ENCODE measurements around the gene PRPSAP1.

The PRPSAP1 gene

DNA sequence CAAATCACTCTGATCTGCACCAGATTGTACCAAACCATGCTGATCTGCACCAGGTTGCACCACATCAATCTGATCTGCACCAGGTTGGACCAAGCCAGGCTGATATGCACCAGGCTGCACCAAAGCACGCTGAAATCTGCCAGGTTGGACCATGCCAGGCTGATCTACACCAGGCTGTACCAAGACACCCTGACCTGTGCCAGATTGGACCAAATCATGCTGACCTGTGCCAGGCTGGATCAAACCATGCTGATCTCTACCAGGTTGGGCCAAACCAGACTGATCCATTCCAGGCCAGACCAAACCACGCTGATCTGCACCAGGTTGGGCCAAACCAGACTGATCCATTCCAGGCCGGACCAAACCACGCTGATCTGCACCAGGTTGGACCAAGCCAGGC is 61.1 kb downstream of the PRPSAP1 start:
- no peak for DNase-seq (ENCODE audit: low read depth)
- no peak overlapping the region for H3K4me3 ChIP-seq (ENCODE audit: low read depth, low read length)
- TF ChIP-seq, protein P1, sequence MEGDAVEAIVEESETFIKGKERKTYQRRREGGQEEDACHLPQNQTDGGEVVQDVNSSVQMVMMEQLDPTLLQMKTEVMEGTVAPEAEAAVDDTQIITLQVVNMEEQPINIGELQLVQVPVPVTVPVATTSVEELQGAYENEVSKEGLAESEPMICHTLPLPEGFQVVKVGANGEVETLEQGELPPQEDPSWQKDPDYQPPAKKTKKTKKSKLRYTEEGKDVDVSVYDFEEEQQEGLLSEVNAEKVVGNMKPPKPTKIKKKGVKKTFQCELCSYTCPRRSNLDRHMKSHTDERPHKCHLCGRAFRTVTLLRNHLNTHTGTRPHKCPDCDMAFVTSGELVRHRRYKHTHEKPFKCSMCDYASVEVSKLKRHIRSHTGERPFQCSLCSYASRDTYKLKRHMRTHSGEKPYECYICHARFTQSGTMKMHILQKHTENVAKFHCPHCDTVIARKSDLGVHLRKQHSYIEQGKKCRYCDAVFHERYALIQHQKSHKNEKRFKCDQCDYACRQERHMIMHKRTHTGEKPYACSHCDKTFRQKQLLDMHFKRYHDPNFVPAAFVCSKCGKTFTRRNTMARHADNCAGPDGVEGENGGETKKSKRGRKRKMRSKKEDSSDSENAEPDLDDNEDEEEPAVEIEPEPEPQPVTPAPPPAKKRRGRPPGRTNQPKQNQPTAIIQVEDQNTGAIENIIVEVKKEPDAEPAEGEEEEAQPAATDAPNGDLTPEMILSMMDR (conservative IDR thresholded peaks at IDR 0.05; ENCODE audit: low read depth, low read length): no peak

DNA sequence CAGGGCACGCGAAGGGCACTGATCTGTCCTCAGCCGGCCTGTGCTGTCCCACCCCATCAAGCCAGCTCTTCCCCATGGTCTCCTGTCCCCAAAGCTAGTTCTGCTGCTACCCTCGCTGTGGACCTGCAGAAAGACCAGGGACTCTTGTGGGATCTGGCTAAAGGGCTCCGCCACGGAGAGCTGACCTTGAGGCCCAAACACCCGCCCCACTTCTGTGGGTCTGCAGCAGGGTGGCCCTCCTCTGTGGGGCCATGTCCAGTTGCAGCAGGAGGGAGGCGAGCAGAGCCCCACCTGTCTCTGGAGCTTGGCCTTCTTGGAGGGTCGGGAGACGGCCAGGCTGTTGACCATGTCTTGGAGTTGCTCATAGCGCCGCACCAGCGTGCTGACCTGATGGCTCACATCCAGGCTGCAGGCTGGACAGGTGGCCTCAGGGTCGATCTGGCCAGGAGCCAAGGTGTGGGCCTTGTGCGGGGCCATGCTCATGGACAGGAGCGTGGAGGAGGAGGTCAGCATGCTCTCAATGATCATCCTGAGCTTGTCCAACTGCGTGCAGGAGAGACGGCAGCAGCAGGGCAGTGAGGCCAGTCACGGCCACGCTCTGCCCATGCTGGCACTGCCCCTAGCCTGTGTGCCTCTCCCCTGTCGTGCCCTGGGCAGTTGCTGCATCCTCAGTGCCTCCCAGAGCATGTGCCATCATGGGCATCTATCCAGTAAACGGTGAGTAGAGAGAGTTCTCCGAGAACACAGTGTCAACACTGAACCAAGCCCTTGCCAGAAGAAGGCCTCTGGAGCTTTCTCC is 71.9 kb downstream of the PRPSAP1 start:
- H3K4me3 ChIP-seq (ENCODE audit: low read depth, low read length): no peak overlapping the region
- no peak for DNase-seq (ENCODE audit: low read depth)
- TF ChIP-seq, protein P1 (conservative IDR thresholded peaks at IDR 0.05; ENCODE audit: low read depth, low read length): no peak

DNA sequence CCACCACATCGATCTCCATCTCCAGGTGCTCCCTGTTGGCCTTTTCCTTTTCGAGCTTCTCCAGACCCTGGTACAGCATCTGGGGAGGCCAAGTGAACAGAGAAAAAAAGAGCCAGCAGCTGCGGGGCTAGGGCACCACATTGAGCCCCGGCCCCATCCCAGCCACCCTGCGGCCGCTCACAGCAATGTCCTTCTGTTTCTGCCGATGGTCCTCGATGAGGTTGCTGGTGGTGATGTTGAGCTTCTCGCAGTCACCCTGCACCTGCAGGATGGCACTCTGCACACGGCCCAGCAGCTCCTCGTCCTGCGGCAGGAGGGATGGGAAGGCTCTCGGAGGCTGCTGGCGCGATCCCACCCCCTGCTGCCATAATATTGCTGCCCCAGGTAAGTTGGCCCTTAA is 73.1 kb downstream of the PRPSAP1 start:
- no peak overlapping the region for H3K4me3 ChIP-seq (ENCODE audit: low read depth, low read length)
- DNase-seq (ENCODE audit: low read depth): no peak
- TF ChIP-seq, protein P1 (conservative IDR thresholded peaks at IDR 0.05; ENCODE audit: low read depth, low read length): no peak

DNA sequence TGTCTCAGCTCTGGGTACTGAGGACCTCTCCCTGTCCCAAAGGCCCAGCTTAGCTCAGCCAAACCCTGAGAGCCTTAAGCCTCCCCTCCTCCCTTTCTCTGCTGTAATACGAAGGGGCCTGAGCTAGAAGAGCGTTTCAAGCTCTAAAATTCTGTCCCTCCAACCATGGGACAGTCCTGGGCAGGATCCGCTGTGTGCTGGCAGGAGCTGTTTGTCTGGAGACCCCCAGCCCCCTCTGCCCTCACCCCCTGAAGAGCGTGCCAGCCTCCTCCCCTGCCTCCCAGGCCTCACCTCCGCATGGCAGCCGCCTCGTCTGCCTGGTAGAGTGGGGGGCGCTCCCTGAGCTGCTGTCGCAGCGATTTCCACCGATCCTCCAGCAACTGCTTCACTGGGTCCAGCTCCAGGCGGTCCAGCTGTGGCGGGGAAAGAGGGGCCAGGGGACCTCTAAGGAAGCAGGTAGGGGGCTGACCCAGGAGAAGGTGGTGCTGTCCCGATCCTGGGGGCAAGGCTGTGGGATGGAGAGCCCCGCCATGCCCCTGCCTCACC is 73.9 kb downstream of the PRPSAP1 start:
- TF ChIP-seq, protein P1 (conservative IDR thresholded peaks at IDR 0.05; ENCODE audit: low read depth, low read length): no peak
- DNase-seq (ENCODE audit: low read depth): no peak
- H3K4me3 ChIP-seq (ENCODE audit: low read depth, low read length): no peak overlapping the region

DNA sequence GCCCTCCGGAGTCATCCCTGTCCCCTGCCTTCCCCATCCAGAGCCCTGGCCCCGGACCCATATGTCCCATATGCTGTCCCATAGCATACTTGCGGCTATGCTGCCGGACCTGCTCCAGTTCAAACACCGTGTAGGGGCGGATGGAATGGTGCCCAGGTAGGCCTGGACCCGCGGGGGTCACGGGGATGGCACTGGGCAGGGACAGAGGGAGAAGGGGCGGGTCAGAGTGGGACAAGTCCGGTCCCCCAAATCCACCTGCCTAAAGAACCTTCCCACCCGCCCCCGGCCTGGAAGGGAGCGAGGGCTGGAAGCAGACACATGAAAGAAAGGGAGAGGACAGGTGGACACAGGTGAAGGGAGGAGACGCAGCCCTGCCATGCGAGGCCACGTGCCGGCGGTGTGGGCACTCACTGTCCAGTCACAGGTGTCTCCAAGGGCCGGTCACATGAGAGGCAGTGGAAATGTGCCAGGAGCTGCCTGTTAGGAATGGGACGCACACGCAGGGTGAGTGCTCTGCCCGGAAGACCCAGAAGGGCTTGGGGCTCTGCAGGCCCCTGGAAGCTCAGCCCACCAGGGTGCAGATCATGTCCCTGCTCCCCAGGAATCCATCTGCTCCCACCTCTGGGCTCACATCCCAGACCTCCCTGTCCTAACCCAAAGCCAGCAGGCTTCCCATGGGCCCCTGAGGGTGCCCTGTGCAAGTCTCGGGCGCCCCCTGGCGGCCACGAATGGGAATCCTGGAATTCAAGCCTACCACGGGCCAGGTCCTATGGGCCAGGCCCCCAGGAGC is 74.6 kb downstream of the PRPSAP1 start:
- peak; percentile 81 for DNase-seq (ENCODE audit: low read depth)
- no peak overlapping the region for H3K4me3 ChIP-seq (ENCODE audit: low read depth, low read length)
- TF ChIP-seq, protein P1 (conservative IDR thresholded peaks at IDR 0.05; ENCODE audit: low read depth, low read length): peak; percentile 96

DNA sequence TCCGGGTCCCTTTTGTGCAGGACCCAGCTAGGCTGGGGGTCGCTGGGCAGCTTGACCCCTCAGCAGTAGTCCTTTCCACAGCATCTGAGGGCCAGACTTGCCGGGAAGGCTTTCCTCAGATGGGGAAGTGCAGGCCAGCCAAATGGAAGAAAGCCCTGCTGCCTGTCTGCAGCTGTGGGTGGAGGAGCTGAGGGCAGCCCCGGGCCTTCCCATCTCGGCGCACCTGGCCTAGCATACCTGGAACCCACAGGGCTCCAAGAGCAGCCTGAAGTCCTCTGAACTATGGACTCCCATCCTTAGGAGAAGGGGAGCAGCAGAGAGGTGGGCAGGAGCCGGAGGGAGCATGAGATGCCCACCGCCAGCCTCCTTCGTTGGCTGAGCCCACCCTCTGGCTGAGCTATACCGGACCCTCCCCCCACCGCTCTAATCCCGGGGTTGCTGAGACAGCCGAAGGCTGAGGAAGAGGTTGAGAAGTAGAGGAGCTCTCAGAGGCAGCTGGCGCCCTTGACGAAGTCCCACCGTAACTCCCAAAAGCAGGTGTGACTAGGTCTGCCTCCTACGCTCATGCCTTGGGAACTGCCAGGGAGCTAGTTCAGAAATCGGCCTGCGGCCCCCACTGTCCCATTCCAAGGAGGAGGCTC is 75.3 kb downstream of the PRPSAP1 start:
- TF ChIP-seq, protein P1 (conservative IDR thresholded peaks at IDR 0.05; ENCODE audit: low read depth, low read length): no peak
- H3K4me3 ChIP-seq (ENCODE audit: low read depth, low read length): no peak overlapping the region
- DNase-seq (ENCODE audit: low read depth): no peak
